HG03469 (cell line): ENCODE data around the gene LHX3.

Source experiments
- ATAC-seq: cut with Tn5 transposase; IDR thresholded peaks from one replicate; pipeline ENCODE4 v1.9.1; 2021; ENCODE audit warnings: mild to moderate bottlenecking, moderate library complexity, moderate number of reproducible peaks; ENCODE audit not compliant: unreplicated experiment

LHX3 gene

GRCh38 chr9:136228107-136228875, 23.4 kb upstream of the LHX3 start:
- no peak for ATAC-seq

GRCh38 chr9:136226680-136227407, 21.9 kb upstream of the LHX3 start:
- ATAC-seq = no peak

GRCh38 chr9:136225748-136226679, 21.1 kb upstream of the LHX3 start:
- ATAC-seq = no peak

GRCh38 chr9:136225366-136225747, 20.4 kb upstream of the LHX3 start:
- no peak for ATAC-seq

GRCh38 chr9:136223871-136224640, 19.1 kb upstream of the LHX3 start:
- no peak for ATAC-seq

GRCh38 chr9:136222906-136223285, 18.0 kb upstream of the LHX3 start:
- ATAC-seq = no peak

- no peak for ATAC-seq
Measured at GRCh38 chr9:136222166-136222905, 17.4 kb upstream of the LHX3 start.

- no peak for ATAC-seq
Measured at GRCh38 chr9:136220017-136220729, 15.2 kb upstream of the LHX3 start.

- no peak for ATAC-seq
Measured at GRCh38 chr9:136219276-136219675, 14.3 kb upstream of the LHX3 start.

GRCh38 chr9:136218673-136219072, 13.7 kb upstream of the LHX3 start:
- ATAC-seq = no peak

- no peak for ATAC-seq
Measured at GRCh38 chr9:136218271-136218670, 13.3 kb upstream of the LHX3 start.

- ATAC-seq = no peak
Measured at GRCh38 chr9:136216541-136217244, 11.8 kb upstream of the LHX3 start.

GRCh38 chr9:136213733-136214132, 8.8 kb upstream of the LHX3 start:
- no peak for ATAC-seq

GRCh38 chr9:136212345-136212950, 7.5 kb upstream of the LHX3 start:
- ATAC-seq = no peak

GRCh38 chr9:136211441-136212344, 6.8 kb upstream of the LHX3 start:
- ATAC-seq = no peak

GRCh38 chr9:136211006-136211405, 6.1 kb upstream of the LHX3 start:
- ATAC-seq = no peak

- no peak for ATAC-seq
Measured at GRCh38 chr9:136210276-136210675, 5.3 kb upstream of the LHX3 start.
